Omental fat pad (tissue), 4 donors: Measurements from ENCODE around the gene ESR1. TPM values are rescaled to one million over a fixed set of nuclear protein-coding genes. Genes with fewer than 3 reads are reported as not detected.

Experiments used
- ATAC-seq: fragments of 150-250 bp; one replicate; pipeline ENCODE4 v1.9.1; 2016; ENCODE audit warnings: mild to moderate bottlenecking, moderate library complexity; ENCODE audit not compliant: low FRiP score
- DNase-seq: peaks from one replicate; pipeline ENCODE4 v3.0.0-alpha.2; 2019; ENCODE audit warnings: low spot score
- CTCF ChIP-seq, 3 donors: fragments of 450-650 bp; IDR thresholded peaks; one replicate each; pipeline ENCODE4 v1.5.1; 2016 to 2017; ENCODE audit warnings: antibody characterized with exemption in 3 of 3, mild to moderate bottlenecking in 3 of 3, moderate library complexity in 2 of 3
- total RNA-seq, 4 donors: library from RNA; depleted of rRNA; stranded (reverse); fragments of >200 nt; gene quantifications; one replicate each; pipeline ENCODE4 v1.1.0, GENCODE V29; 2016

Gene ESR1
- total RNA-seq, 4 donors from 2014 or later: 2.3 to 4.9 (median 3.8) TPM

- TF ChIP-seq CTCF (IDR thresholded peaks at IDR 0.05): no peak
- no peak for ATAC-seq
- no peak for DNase-seq
Measured at GRCh38 chr6:152001408-152001807, 193.9 kb downstream of the ESR1 start.

GRCh38 chr6:152002306-152002705 is 194.8 kb downstream of the ESR1 start:
- no peak for TF ChIP-seq CTCF (IDR thresholded peaks at IDR 0.05)
- no peak for DNase-seq
- no peak for ATAC-seq

- TF ChIP-seq CTCF (IDR thresholded peaks at IDR 0.05): no peak
- ATAC-seq: no peak
- no peak for DNase-seq
Measured at GRCh38 chr6:152004036-152004566, 196.6 kb downstream of the ESR1 start.

- ATAC-seq (no peak), DNase-seq (no peak)
- TF ChIP-seq CTCF (IDR thresholded peaks at IDR 0.05): no peak
Measured at GRCh38 chr6:152004896-152005295, 197.4 kb downstream of the ESR1 start.

GRCh38 chr6:152008779-152009178 is 201.3 kb downstream of the ESR1 start:
- DNase-seq: no peak
- TF ChIP-seq CTCF (IDR thresholded peaks at IDR 0.05): no peak
- ATAC-seq: no peak

- DNase-seq (no peak), ATAC-seq (no peak)
- TF ChIP-seq CTCF (IDR thresholded peaks at IDR 0.05): no peak
Measured at GRCh38 chr6:152012227-152012626, 204.7 kb downstream of the ESR1 start.

GRCh38 chr6:152018876-152019275 is 211.4 kb downstream of the ESR1 start:
- no peak for DNase-seq
- no peak for TF ChIP-seq CTCF (IDR thresholded peaks at IDR 0.05)
- no peak for ATAC-seq
